Astrocyte (in vitro differentiated cells and primary cell): ENCODE results near the gene OBSL1. TPM values are rescaled to one million over a fixed set of nuclear protein-coding genes. Genes with fewer than 3 reads are reported as not detected.
A peak's percentile ranks its signal among the peaks of the same experiment; 100 is the strongest.

ENCODE experiments used
- DNase-seq: peaks from one replicate; pipeline ENCODE4 v3.0.0-alpha.2; 2010; ENCODE audit warnings: low read depth
- FAIRE-seq: peaks from 2 replicates; lab custom pipeline; 2011; peaks lifted over from hg19 to GRCh38; lab: Jason Lieb, UNC
- H2AFZ ChIP-seq: 2 replicates; pipeline ENCODE4 v1.6.0; 2012; ENCODE audit warnings: low read depth, low read length, inconsistent platforms
- H3K27ac ChIP-seq: 2 replicates; pipeline ENCODE4 v1.5.1; 2011; ENCODE audit warnings: low read depth, low read length, inconsistent platforms
- H3K27me3 ChIP-seq: 2 replicates; pipeline ENCODE4 v1.6.0; 2011; ENCODE audit warnings: low read length, inconsistent platforms; ENCODE audit not compliant: insufficient read depth
- H3K36me3 ChIP-seq: 2 replicates; pipeline ENCODE4 v1.5.1; 2011; ENCODE audit warnings: low read length, inconsistent platforms; ENCODE audit not compliant: insufficient read depth
- H3K4me1 ChIP-seq: 2 replicates; pipeline ENCODE4 v1.5.1; 2011; ENCODE audit warnings: low read length, inconsistent platforms; ENCODE audit not compliant: insufficient read depth
- H3K4me2 ChIP-seq: 2 replicates; pipeline ENCODE4 v1.6.0; 2012; ENCODE audit warnings: low read length, inconsistent platforms
- H3K4me3 ChIP-seq: 2 replicates; pipeline ENCODE4 v1.5.1; 2011; ENCODE audit warnings: low read depth, mild to moderate bottlenecking, low read length, inconsistent platforms; ENCODE audit not compliant: insufficient read depth
- H3K79me2 ChIP-seq: 2 replicates; pipeline ENCODE4 v1.6.0; 2012; ENCODE audit warnings: mild to moderate bottlenecking, low read length, inconsistent platforms; ENCODE audit not compliant: insufficient read depth
- H3K9ac ChIP-seq: 2 replicates; pipeline ENCODE4 v1.6.0; 2012; ENCODE audit warnings: mild to moderate bottlenecking, low read length, inconsistent platforms
- H3K9me3 ChIP-seq: 2 replicates; pipeline ENCODE4 v1.5.1; 2012; ENCODE audit warnings: low read depth, mild to moderate bottlenecking, low read length, inconsistent platforms; ENCODE audit not compliant: insufficient read depth
- H4K20me1 ChIP-seq: 2 replicates; pipeline ENCODE4 v1.6.0; 2012; ENCODE audit warnings: low read length, inconsistent platforms; ENCODE audit not compliant: insufficient read depth
- H3K27ac Mint-ChIP-seq: one replicate; pipeline ENCODE4 v1.8.0; 2021; ENCODE audit warnings: mild to moderate bottlenecking, mixed read lengths; ENCODE audit not compliant: unreplicated experiment
- H3K27me3 Mint-ChIP-seq: one replicate; pipeline ENCODE4 v1.8.0; 2021; ENCODE audit warnings: low read depth, mixed read lengths; ENCODE audit not compliant: unreplicated experiment
- H3K36me3 Mint-ChIP-seq: one replicate; pipeline ENCODE4 v1.8.0; 2021; ENCODE audit warnings: low read depth, mixed read lengths; ENCODE audit not compliant: unreplicated experiment
- H3K4me1 Mint-ChIP-seq: one replicate; pipeline ENCODE4 v1.8.0; 2021; ENCODE audit warnings: low read depth, mixed read lengths; ENCODE audit not compliant: unreplicated experiment
- H3K4me3 Mint-ChIP-seq: one replicate; pipeline ENCODE4 v1.8.0; 2021; ENCODE audit warnings: mild to moderate bottlenecking, moderate library complexity, mixed read lengths; ENCODE audit not compliant: unreplicated experiment
- H3K9me3 Mint-ChIP-seq: one replicate; pipeline ENCODE4 v1.8.0; 2021; ENCODE audit warnings: mild to moderate bottlenecking, mixed read lengths; ENCODE audit not compliant: unreplicated experiment
- CTCF ChIP-seq: IDR thresholded peaks from 2 replicates; pipeline ENCODE4 v1.5.1; 2011; ENCODE audit warnings: low read depth, mild to moderate bottlenecking, inconsistent platforms, low read length, moderate library complexity; ENCODE audit not compliant: insufficient read depth
- EZH2 ChIP-seq: IDR thresholded peaks from 2 replicates; pipeline ENCODE4 v1.6.1; 2012; ENCODE audit warnings: mild to moderate bottlenecking, low read length, inconsistent platforms; ENCODE audit not compliant: insufficient read depth
- total RNA-seq: library from RNA; stranded (reverse); gene quantifications from 2 replicates; pipeline ENCODE4 v1.2.1, GENCODE V29; 2021

Gene OBSL1
- total RNA-seq, 1 donor from 2014 or later, result 77.5 TPM

GRCh38 chr2:219543596-219544358 lies 27.6 kb downstream of the OBSL1 start, which contains the start of the genes CHPF and TMEM198:
Gene CHPF (minus strand): TSS chr2:219543809. CDS start chr2:219543538, 271 bp downstream.
Gene TMEM198 (plus strand): TSS chr2:219544028. CDS start chr2:219544728, 700 bp downstream.
- H3K27ac ChIP-seq, result peak within 1 kb of the TSS; percentile 70
- Mint-ChIP-seq H3K4me3 (peak within 1 kb of the TSS; percentile 93), H3K9me3 (no peaks in the 10 kb centered on the region), H3K27me3 (peaks cover 19% of the 10 kb centered on the region), H3K36me3 (peaks cover 22% of the 10 kb centered on the region), H3K4me1 (peaks cover 8% of the 10 kb centered on the region), H3K27ac (peak within 1 kb of the TSS; percentile 87)
- DNase-seq, result peak; percentile 95
- peaks cover 40% of the 10 kb centered on the region for H4K20me1 ChIP-seq
- no peak for TF ChIP-seq CTCF
- TF ChIP-seq EZH2, result no peak
- peak within 1 kb of the TSS; percentile 72 for H3K4me3 ChIP-seq
- peaks cover 35% of the 10 kb centered on the region for H3K79me2 ChIP-seq
- peaks cover 13% of the 10 kb centered on the region for H3K36me3 ChIP-seq
- peaks cover 22% of the 10 kb centered on the region for H3K4me1 ChIP-seq
- peak within 1 kb of the TSS; percentile 84 for H3K9ac ChIP-seq
- FAIRE-seq, result peak; percentile 43
- peak within 1 kb of the TSS; percentile 79 for H2AFZ ChIP-seq
- H3K9me3 ChIP-seq, result no peaks in the 10 kb centered on the region
- H3K4me2 ChIP-seq, result peak within 1 kb of the TSS; percentile 96
- no peaks in the 10 kb centered on the region for H3K27me3 ChIP-seq

- Mint-ChIP-seq H3K9me3 (no peaks in the 10 kb centered on the region), H3K27me3 (peaks cover 16% of the 10 kb centered on the region), H3K36me3 (peaks cover 16% of the 10 kb centered on the region), H3K4me1 (peaks cover 12% of the 10 kb centered on the region), H3K4me3 (peak overlapping the region; percentile 93), H3K27ac (peak overlapping the region; percentile 87)
- H2AFZ ChIP-seq, result peak overlapping the region; percentile 79
- H3K4me1 ChIP-seq, result peaks cover 29% of the 10 kb centered on the region
- H3K4me2 ChIP-seq, result peak overlapping the region; percentile 96
- peak overlapping the region; percentile 70 for H3K27ac ChIP-seq
- H3K79me2 ChIP-seq, result peaks cover 35% of the 10 kb centered on the region
- TF ChIP-seq EZH2 (no peak), CTCF (no peak)
- peaks cover 47% of the 10 kb centered on the region for H4K20me1 ChIP-seq
- H3K4me3 ChIP-seq, result peak overlapping the region; percentile 72
- H3K9me3 ChIP-seq, result no peaks in the 10 kb centered on the region
- FAIRE-seq (no peak), DNase-seq (no peak)
- H3K36me3 ChIP-seq, result peaks cover 13% of the 10 kb centered on the region
- H3K27me3 ChIP-seq, result no peaks in the 10 kb centered on the region
- H3K9ac ChIP-seq, result peak overlapping the region; percentile 84
Observed at GRCh38 chr2:219542931-219543595, 28.3 kb downstream of the OBSL1 start.
